ENCODE measurements around the gene MED13L. TPM values are rescaled to one million over a fixed set of nuclear protein-coding genes. Genes with fewer than 3 reads are reported as not detected.

MED13L gene
- polyA plus RNA-seq, 1 of the 3 experiments (the other 2 are of a cell fraction) = 17.1 TPM

DNA sequence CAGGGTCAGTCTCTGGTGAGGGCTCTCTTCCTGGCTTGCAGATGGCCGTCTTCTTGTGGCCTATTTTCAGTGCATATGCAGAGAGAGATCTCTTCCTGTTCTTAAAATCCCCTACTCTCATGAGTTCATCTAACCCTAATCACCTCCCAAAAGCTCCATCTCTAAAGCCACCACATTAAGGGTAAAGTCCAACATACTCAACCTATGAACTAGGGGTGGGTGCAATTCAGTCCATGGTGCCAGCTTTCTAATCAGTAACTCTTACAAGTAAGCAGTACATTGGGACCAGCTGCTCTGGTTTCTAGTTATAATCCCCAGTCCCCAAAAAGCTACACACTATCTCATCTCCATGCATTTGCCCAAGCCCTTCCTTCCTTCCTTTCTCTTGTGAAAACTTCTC, 365.1 kb downstream of the MED13L start:
- Histone ChIP-seq H3F3A (replicated peaks; ENCODE audit: insufficient read depth) (no peaks in the 10 kb centered on the region), H3K79me2 (ENCODE audit: insufficient read depth) (no peaks in the 10 kb centered on the region), H3K9ac (no peak overlapping the region), H3K27me3 (ENCODE audit: insufficient read depth) (no peaks in the 10 kb centered on the region), H3K9me2 (no peaks in the 10 kb centered on the region), H3K27ac (ENCODE audit: low read depth in 2 of 2, low read length in 1 of 2) (no peak overlapping the region), H3K4me3 (ENCODE audit: low read depth in 2 of 2, low read length in 1 of 2) (no peak overlapping the region), H3K4me2 (no peak overlapping the region), H3K4me1 (ENCODE audit: control insufficient read depth in 1 of 2, insufficient read depth in 2 of 2, low read depth in 1 of 2, low read length in 1 of 2) (peaks cover 0 to 3% of the 10 kb centered on the region in 2 experiments; a peak in 1 of 4 replicates), H4K20me1 (ENCODE audit: insufficient read depth) (no peaks in the 10 kb centered on the region), H3K36me3 (replicated peaks in 1 of 2; ENCODE audit: control insufficient read depth in 1 of 2, insufficient read depth in 2 of 2, low read length in 1 of 2) (no peaks in the 10 kb centered on the region), H2AFZ (ENCODE audit: low read depth) (no peak overlapping the region), H3K9me3 (no peaks in the 10 kb centered on the region)
- WGBS (ENCODE audit: low lambda C conversion rate) = 45% methylated on average over 1 of the region's 1 CpG
- CTCF ChIA-PET = interaction anchor here (1.0 to 1.3 kb wide), 2 partner anchors 1250 kb away, joined by 3 to 4 read pairs; no protein-coding TSS in a partner anchor
- DNase-seq = no peak
- no peak for TF ChIP-seq MEF2A (IDR thresholded peaks at IDR 0.05; ENCODE audit: borderline replicate concordance, low read depth)
- no peak for TF ChIP-seq FOXJ3 (CRISPR knock-in tag; IDR thresholded peaks at IDR 0.05)
- no peak for TF ChIP-seq GATA2 (CRISPR knock-in tag; IDR thresholded peaks at IDR 0.05)
- no peak for TF ChIP-seq NRF1 (IDR thresholded peaks at IDR 0.05; ENCODE audit: low read depth, low read length)
- TF ChIP-seq, protein P1, sequence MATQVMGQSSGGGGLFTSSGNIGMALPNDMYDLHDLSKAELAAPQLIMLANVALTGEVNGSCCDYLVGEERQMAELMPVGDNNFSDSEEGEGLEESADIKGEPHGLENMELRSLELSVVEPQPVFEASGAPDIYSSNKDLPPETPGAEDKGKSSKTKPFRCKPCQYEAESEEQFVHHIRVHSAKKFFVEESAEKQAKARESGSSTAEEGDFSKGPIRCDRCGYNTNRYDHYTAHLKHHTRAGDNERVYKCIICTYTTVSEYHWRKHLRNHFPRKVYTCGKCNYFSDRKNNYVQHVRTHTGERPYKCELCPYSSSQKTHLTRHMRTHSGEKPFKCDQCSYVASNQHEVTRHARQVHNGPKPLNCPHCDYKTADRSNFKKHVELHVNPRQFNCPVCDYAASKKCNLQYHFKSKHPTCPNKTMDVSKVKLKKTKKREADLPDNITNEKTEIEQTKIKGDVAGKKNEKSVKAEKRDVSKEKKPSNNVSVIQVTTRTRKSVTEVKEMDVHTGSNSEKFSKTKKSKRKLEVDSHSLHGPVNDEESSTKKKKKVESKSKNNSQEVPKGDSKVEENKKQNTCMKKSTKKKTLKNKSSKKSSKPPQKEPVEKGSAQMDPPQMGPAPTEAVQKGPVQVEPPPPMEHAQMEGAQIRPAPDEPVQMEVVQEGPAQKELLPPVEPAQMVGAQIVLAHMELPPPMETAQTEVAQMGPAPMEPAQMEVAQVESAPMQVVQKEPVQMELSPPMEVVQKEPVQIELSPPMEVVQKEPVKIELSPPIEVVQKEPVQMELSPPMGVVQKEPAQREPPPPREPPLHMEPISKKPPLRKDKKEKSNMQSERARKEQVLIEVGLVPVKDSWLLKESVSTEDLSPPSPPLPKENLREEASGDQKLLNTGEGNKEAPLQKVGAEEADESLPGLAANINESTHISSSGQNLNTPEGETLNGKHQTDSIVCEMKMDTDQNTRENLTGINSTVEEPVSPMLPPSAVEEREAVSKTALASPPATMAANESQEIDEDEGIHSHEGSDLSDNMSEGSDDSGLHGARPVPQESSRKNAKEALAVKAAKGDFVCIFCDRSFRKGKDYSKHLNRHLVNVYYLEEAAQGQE (IDR thresholded peaks at IDR 0.05; ENCODE audit: low read depth, low read length) = no peak
- TF ChIP-seq FOXM1 (IDR thresholded peaks at IDR 0.05; ENCODE audit: low read depth) = no peak
- TF ChIP-seq NFIC (IDR thresholded peaks at IDR 0.05; ENCODE audit: borderline replicate concordance) = no peak
- no peak for TF ChIP-seq RFX5 (IDR thresholded peaks at IDR 0.05; ENCODE audit: low read length)
- TF ChIP-seq, protein P2, sequence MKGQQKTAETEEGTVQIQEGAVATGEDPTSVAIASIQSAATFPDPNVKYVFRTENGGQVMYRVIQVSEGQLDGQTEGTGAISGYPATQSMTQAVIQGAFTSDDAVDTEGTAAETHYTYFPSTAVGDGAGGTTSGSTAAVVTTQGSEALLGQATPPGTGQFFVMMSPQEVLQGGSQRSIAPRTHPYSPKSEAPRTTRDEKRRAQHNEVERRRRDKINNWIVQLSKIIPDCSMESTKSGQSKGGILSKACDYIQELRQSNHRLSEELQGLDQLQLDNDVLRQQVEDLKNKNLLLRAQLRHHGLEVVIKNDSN (IDR thresholded peaks at IDR 0.05; ENCODE audit: borderline replicate concordance, low read depth) = no peak
- TF ChIP-seq, protein P3, sequence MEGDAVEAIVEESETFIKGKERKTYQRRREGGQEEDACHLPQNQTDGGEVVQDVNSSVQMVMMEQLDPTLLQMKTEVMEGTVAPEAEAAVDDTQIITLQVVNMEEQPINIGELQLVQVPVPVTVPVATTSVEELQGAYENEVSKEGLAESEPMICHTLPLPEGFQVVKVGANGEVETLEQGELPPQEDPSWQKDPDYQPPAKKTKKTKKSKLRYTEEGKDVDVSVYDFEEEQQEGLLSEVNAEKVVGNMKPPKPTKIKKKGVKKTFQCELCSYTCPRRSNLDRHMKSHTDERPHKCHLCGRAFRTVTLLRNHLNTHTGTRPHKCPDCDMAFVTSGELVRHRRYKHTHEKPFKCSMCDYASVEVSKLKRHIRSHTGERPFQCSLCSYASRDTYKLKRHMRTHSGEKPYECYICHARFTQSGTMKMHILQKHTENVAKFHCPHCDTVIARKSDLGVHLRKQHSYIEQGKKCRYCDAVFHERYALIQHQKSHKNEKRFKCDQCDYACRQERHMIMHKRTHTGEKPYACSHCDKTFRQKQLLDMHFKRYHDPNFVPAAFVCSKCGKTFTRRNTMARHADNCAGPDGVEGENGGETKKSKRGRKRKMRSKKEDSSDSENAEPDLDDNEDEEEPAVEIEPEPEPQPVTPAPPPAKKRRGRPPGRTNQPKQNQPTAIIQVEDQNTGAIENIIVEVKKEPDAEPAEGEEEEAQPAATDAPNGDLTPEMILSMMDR (IDR thresholded peaks at IDR 0.05) = no peak
- TF ChIP-seq SIN3A (IDR thresholded peaks at IDR 0.05; ENCODE audit: borderline replicate concordance, low read depth, low read length) = no peak
- TF ChIP-seq TCF12 (IDR thresholded peaks at IDR 0.05) = no peak
- TF ChIP-seq EP300 (IDR thresholded peaks at IDR 0.05; ENCODE audit: borderline replicate concordance in 1 of 2, low read depth in 1 of 2, low read length in 1 of 2) = no peak
- TF ChIP-seq CHD2 (IDR thresholded peaks at IDR 0.05; ENCODE audit: low read length, partially characterized antibody) = no peak
- TF ChIP-seq SMC3 (IDR thresholded peaks at IDR 0.05; ENCODE audit: low read depth, low read length) = no peak
- POLR2A ChIA-PET = no interaction called here

Measured in SK-N-SH (cell line).